GM18868 (cell line): ENCODE results near the gene C5AR2.
"Not testable (repeated sequence)": the region's sequence is repeated elsewhere in the genome, so short reads cannot be mapped to it uniquely, and the experiment has no call there.

Experiments
- ATAC-seq: cut with Tn5 transposase; IDR thresholded peaks from one replicate; pipeline ENCODE4 v1.9.1; 2021; ENCODE audit warnings: mild to moderate bottlenecking, moderate library complexity; ENCODE audit not compliant: unreplicated experiment

The C5AR2 gene

DNA sequence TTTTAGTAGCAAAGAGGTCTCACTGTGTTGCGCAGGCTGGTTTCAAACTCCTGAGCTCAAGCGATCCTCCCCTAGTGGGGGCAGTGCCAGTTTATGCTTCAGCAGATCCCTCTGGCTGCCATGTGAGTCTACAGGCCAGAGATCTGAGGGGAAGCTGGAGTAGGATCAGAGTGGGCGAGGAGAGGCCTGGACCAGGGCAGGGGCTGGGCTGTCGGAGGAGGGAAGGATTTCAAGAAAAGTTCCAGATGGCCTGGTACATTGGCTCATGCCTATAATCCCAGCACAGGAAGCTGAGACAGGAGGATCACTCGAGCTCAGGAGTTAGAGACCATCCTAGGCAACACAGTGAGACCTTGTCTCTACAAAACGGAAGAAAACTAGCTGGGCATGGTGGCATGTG lies 27.0 kb downstream of the C5AR2 start:
- no peak for ATAC-seq

DNA sequence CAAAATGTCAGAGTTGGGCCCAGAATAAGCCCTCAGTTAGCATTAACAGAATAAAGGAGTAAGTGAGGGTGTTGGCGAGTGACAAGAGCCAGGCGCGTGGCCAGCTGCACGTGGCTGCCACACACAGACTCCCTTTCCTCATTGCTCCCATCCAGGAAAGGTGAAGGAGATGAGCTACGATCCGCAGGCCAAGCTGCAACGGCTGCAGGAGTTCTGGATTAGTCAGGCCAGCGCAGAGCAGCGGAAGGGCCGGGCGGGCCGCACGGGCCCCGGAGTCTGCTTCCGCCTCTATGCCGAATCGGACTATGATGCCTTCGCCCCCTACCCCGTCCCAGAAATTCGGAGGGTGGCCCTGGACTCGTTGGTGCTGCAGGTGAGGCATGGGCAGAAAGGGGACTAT lies 30.3 kb downstream of the C5AR2 start:
- no peak for ATAC-seq

- no peak for ATAC-seq
Observed at GRCh38 chr19:47363758-47364531, 32.0 kb downstream of the C5AR2 start.

GRCh38 chr19:47365455-47365854 lies 33.5 kb downstream of the C5AR2 start:
- not testable (repeated sequence) for ATAC-seq

DNA sequence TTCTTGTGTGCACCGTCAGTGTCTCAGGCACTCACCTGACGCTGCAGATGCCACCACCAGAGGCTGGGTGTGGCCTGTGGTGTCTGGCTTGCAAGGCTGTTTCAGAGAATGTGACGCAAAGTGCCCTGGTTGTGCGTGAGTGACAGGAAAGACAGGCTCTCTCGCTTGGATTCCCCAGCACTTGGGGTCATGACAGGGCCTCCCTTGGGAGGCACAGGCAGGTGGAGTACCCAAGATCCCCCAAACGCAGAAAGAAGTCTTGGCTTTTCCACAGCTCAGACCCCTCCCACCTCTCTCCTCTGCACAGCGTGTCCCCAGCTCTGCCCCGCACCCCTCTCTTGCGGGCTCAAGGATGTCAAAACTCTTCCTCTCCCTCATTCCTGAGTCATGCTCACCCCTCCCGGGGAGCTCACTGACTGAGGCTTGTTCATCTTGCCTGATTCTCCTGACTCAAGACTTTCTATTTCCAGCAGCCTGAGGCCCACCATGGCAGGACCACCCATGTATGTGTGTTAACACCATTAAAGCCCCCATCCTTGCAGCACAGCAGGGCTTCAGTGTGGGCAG lies 38.2 kb downstream of the C5AR2 start:
- no peak for ATAC-seq

GRCh38 chr19:47371261-47371660 lies 39.3 kb downstream of the C5AR2 start:
- no peak for ATAC-seq

- ATAC-seq, result no peak
Observed at GRCh38 chr19:47372603-47373002, 40.6 kb downstream of the C5AR2 start.

DNA sequence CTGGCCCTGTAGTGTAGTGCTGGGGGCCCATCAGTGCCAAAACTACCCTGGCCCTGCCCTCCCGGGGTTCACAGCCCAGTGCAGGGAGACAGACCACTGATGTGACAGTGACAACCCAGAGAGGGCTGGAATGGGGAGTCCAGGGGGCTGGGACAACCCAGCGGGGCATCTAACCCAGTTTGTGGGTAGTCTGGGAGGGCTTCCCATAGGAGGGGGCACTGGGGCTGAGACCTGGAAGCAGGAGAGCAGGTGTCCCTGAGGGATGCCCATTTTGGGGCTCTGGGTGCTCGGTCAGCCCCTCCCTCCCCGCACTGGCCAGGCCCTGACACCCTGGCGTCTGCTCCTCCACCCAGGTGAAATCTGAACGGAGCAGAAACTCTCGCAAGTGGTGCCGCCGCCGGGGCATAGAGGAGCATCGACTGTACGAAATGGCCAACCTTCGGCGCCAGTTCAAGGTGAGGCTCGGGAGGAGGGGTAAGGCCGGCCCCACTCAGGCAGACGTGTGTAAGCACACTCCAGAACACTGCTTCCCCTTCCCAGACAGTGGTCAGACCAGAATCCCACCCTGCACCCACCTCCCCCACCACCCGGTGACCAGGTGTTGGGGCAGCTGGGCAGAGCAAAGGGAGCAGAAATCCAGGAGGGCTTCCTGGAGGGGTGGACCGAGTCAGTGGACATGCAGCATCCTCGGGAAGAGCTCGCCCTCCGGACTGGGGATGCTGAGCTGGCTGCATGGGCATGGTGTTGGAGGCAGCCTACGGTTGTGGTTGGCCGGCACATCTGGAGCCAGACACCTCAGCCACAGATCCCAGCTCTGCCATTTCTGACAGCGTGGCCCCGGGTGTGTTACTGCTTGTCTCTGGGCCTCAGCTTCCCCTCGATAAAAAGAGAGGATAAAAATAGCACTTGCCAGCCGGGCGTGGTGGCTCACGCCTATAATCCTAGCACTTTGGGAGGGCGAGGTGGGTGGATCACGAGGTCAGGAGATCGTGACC lies 41.6 kb downstream of the C5AR2 start:
- no peak for ATAC-seq

GRCh38 chr19:47374876-47375693 lies 43.1 kb downstream of the C5AR2 start:
- ATAC-seq, result no peak

GRCh38 chr19:47375694-47376588 lies 44.0 kb downstream of the C5AR2 start:
- no peak for ATAC-seq

DNA sequence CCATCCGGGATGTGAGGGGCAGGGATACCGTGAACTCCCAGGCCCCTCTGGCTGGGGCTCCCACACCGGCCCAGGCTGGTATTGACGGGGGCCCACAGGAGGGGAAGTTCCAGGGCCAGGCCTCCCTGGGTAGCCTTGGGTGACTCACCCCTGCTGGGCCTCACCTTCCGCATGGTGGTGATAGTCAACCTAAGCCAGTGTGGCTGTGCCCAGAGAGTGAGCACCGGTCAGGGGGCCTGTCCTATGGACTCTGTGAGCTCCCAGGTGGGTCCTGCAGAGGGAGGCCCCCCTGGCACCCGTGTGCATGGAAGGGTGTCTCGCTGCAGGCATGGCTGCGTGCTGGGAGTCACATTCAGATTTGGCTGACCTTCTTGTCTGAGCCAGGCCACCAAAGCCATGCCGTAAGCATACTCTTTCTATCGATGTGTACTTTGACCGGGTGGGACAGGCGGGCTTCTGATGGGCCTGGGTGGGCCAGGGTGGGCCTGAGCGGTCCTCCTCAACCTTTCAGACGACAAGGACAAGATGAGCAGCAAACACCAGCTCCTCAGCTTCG lies 44.7 kb downstream of the C5AR2 start:
- no peak for ATAC-seq

DNA sequence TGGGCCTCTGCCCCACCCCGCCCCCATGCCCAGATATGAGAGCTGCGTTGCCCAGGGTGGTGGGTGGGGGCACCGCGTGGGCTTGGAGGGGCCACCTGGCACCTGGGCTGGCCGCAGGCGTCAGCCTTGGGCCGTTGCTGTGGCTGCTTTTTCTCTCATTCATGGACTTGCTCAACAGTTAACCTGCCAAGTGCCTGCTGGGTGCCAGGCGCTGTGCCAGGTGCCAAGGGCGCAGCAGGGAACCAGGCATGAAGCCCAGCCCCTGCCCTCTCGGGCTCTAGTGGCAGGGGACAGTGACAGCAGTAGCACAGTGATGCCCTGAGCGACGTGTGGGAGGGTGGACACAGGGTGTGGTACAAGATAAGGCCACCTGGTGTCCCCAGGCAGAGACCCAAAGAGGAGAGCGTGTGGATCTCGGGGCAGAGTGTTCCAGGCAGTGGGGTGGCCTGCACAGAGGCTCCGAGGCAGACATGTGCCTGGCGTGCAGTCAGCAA lies 45.3 kb downstream of the C5AR2 start:
- ATAC-seq, result no peak

DNA sequence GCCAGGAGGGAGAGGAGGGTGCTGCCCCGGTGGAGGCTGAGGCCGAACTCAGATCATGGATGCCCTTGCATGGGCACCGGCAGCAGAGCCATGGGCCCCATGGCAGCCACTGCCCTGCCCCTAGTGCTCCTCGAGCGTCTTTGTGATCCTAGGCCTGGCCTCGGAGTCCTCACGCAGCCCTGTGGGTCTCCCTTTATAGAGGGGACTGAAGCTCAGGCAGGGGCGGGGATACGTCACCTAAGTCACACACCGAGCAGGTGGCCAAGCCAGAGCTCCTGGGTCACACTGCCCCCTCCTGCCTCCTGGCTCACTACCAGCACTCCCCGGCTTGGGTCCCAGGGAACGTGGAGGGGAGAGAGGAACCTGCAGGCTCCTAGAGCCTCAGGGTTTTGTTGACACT lies 45.8 kb downstream of the C5AR2 start:
- ATAC-seq, result no peak

DNA sequence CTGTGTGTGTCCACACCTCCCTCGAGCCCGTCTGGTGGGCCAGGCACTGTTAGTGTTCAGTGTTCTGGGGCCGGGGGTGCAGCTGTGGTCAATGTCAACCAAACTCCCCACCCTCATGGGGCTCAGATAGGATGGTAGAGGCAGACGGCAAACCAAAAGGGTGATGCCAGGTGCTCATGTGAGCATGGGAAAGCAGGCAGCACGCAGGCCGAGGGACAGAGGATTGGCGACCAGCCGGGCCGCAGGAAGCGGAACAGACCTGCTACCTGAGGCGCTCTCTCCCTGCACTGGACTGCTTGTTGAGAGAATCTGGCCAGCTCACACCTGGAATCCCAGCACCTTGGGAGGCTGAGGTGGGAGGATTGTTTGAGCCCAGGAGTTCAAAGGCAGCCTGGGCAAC lies 46.3 kb downstream of the C5AR2 start:
- ATAC-seq, result no peak

DNA sequence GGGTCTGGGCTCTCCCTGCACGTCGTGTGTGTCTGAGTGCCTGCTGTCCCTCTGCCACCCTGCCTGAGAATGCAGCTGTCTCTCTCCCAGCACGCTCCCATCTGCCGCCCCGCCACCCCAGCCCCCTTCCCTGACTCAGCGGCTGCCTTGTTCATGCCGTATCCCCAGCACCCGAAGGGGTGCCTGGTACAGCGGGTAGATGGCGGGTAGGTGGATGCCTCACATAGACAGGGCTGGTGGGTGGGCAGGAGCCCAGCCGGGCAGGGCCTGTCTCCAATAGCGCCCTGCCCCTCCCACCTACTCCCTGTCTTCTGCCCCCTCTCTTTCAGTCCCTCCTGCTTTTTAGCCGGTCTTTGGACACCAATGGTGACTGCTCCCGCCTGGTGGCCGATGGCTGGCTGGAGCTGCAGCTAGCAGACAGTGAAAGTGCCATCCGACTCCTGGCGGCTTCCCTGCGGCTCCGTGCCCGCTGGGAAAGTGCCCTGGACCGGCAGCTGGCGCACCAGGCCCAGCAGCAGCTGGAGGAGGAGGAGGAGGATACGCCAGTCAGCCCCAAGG lies 47.5 kb downstream of the C5AR2 start:
- ATAC-seq, result no peak

- no peak for ATAC-seq
Observed at GRCh38 chr19:47380559-47380958, 48.6 kb downstream of the C5AR2 start.

DNA sequence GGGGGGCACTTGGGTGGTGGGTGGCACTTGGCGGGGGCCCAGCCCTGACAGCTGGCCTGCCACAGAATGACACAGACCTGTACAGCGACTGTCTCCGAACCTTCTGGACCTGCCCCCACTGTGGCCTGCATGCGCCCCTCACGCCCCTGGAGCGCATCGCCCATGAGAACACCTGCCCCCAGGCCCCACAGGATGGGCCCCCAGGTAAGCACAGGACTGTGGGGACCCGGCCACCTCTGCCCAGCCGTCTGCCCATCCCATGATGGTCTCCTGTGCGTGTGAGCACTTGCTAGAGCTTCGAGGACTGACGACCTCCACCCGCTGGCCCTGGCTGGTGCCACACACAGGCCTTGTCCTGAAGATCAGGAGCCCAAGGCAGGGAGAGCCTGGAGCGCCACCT lies 49.1 kb downstream of the C5AR2 start:
- no peak for ATAC-seq

DNA sequence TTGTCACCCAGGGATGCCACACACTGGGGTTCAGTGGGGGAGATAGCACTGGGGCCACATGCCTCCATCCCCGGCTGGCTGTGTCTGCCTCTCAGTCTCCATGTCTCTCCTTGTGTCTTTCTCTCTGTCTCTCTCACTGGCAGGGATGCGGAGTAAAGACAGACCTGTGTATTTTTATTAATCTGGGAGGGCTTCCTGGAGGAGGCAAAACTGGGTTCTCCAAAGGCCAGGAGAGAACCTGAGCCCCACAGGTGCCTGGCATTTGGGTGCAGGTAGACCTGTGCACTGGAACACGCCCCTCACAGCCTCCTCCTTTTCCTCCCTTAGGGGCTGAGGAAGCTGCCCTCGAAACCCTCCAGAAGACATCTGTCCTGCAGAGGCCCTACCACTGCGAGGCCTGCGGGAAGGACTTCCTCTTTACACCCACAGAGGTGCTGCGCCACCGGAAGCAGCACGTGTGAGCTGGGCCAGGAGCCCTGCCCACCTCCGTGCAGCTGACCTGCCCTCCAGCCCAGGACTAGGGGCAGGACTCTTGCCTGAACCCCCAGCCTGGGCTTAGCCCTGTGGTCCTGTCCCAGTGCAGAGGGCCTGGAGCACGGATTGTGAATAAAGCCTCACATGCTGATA lies 49.8 kb downstream of the C5AR2 start:
- ATAC-seq, result no peak
